Choroid plexus epithelial cell (primary cell): Measurements from ENCODE around the gene HMX2.

ENCODE experiments used
- DNase-seq: peaks from one replicate; pipeline ENCODE4 v3.0.0-alpha.2; 2010; ENCODE audit warnings: low read depth
- H3K4me3 ChIP-seq: 2 replicates; pipeline ENCODE4 v1.5.1; 2011; ENCODE audit warnings: low read depth, mild to moderate bottlenecking, control low read depth, low read length, moderate library complexity
- CTCF ChIP-seq: conservative IDR thresholded peaks from 2 replicates; pipeline ENCODE4 v1.5.1; 2011; ENCODE audit warnings: low read depth, mild to moderate bottlenecking, control low read depth, inconsistent platforms, low read length, moderate library complexity

The HMX2 gene

GRCh38 chr10:123147635-123148413 lies at the start of gene HMX2:
TSS of gene HMX2 (plus strand) at chr10:123148136. CDS start at chr10:123148379, 243 bp downstream.
- no peak within 1 kb of the TSS for H3K4me3 ChIP-seq
- DNase-seq: no peak
- no peak for TF ChIP-seq CTCF

- no peak for DNase-seq
- H3K4me3 ChIP-seq: no peak overlapping the region
- TF ChIP-seq CTCF: no peak
These were observed 47.7 kb upstream of the HMX2 start for GRCh38 chr10:123100030-123100762.

- no peak for DNase-seq
- H3K4me3 ChIP-seq: no peak overlapping the region
These were observed 46.1 kb upstream of the HMX2 start for GRCh38 chr10:123101872-123102271.

GRCh38 chr10:123102673-123103072 lies 45.3 kb upstream of the HMX2 start:
- no peak for DNase-seq
- H3K4me3 ChIP-seq: no peak overlapping the region
- TF ChIP-seq CTCF: no peak

More at GRCh38 chr10:123101872-123102271, 46.1 kb upstream of the HMX2 start:
- TF ChIP-seq CTCF: no peak

GRCh38 chr10:123103944-123104343 lies 44.0 kb upstream of the HMX2 start:
- no peak for DNase-seq
- no peak for TF ChIP-seq CTCF
- H3K4me3 ChIP-seq: no peak overlapping the region

- TF ChIP-seq CTCF: no peak
- H3K4me3 ChIP-seq: no peak overlapping the region
- DNase-seq: no peak
These were observed 38.5 kb upstream of the HMX2 start for GRCh38 chr10:123109466-123109865.
